DOHH2 (cell line): ENCODE measurements around the gene FOXP3.

Experiments
- CTCF ChIP-seq: fragments of 200-600 bp; sonication (generic); IDR thresholded peaks from one replicate; pipeline ENCODE4 v1.5.1; 2014; ENCODE audit warnings: antibody characterized with exemption, mild to moderate bottlenecking, low read depth, low read length; ENCODE audit not compliant: poor library complexity, severe bottlenecking
- EZH2phosphoT487 ChIP-seq: fragments of 200-600 bp; sonication (generic); IDR thresholded peaks from 2 replicates; pipeline ENCODE4 v1.6.1; 2017; ENCODE audit warnings: borderline replicate concordance, mild to moderate bottlenecking, antibody characterized with exemption, low read length, moderate library complexity, mixed read lengths

- TF ChIP-seq CTCF (no peak), EZH2phosphoT487 (no peak)
These were observed 8.1 kb downstream of the FOXP3 start for GRCh38 chrX:49256268-49256995.
